ENCODE measurements around the gene RRP1.

RRP1 gene, protein sequence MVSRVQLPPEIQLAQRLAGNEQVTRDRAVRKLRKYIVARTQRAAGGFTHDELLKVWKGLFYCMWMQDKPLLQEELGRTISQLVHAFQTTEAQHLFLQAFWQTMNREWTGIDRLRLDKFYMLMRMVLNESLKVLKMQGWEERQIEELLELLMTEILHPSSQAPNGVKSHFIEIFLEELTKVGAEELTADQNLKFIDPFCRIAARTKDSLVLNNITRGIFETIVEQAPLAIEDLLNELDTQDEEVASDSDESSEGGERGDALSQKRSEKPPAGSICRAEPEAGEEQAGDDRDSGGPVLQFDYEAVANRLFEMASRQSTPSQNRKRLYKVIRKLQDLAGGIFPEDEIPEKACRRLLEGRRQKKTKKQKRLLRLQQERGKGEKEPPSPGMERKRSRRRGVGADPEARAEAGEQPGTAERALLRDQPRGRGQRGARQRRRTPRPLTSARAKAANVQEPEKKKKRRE

DNA sequence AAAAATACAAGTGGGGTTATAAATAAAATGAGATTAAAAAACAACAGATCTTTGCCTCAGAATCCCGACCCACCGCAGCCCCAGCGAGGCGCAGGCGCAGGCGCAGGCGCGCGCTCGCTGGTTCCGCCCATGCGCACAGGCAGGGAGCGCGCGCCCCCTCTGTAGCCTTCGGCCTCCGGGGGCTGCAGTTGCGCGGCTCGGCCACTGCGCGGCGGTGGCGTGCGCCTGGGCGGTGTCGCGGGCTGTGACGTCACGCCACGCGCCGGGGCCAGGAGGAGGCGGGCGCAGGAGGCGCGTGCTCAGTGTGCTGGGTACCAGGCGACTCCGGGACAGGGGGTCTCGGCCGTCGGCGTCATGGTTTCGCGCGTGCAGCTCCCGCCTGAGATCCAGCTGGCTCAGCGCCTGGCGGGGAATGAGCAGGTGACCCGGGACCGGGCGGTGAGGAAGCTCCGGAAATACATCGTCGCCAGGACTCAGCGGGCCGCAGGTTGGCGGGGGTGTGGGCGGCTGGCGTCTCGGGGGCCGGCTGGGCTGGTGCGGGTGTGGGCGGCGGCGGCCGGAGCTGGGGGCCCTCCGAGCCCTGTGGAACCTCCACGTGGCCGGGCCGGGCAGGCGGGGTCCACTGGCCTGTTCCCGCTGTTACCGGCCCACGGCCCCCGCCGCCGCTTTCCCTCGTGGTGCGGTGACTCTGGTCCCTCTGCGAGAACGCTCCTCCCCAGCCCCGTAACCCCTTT is at the start of gene RRP1:
TSS of gene RRP1 (plus strand) at position 302 of the 734 bp plus-strand sequence. CDS start at position 355, 53 bp downstream.
- no peak for TF ChIP-seq Cebpa-rat (IDR thresholded peaks at IDR 0.05)
- peak within 1 kb of the TSS; percentile 95 for H3K4me2 ChIP-seq
- H3K9me3 ChIP-seq, result no peaks in the 10 kb centered on the region
- H3K9ac ChIP-seq, result peak within 1 kb of the TSS; percentile 93
- H3K27me3 ChIP-seq, result no peaks in the 10 kb centered on the region
- peaks cover 36% of the 10 kb centered on the region for H3K36me3 ChIP-seq
- H4K20me1 ChIP-seq, result peaks cover 49% of the 10 kb centered on the region
- H3K4me3 ChIP-seq, result peak within 1 kb of the TSS; percentile 99
- peaks cover 41% of the 10 kb centered on the region for H3K4me1 ChIP-seq
- peak within 1 kb of the TSS; percentile 92 for H3K27ac ChIP-seq

DNA sequence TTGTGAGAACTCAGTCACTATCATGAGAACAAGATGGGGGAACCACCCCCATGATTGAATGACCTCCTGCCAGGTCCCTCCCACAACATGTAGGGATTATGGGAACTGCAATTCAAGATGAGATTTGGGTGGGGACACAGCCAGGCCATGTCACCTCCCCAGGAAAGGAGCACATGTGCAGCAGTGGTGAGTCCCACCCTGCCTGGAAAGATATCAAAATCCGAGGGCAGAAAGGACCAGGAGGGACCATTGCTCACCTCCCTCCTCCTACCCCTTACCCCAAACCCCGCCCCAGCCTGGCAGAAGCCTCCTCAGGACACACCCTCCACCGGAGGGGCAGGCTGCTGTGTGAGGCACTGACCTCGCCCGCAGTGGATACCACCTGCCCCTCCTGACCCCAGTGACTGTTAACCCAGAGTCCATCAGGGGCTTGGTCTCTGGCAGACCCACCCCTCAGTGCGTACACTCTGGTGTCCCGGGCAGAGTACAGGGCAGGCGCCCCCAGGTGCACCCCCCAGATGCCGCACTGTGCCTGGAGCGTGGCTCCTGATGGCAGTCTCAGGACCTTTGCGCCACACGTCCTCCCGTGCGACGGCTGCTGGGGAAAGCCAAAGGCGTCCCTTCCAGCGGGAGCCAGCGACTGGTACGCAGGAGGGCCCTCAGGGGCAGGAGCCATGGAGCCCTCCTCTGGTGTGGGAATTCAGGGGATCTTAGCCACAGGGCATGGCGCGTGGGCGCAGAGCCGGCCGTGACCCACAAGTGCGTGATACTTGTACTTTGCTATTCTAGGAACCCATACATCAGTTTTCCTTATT is 49.5 kb upstream of the RRP1 start:
- Histone ChIP-seq H4K20me1 (peaks cover 45% of the 10 kb centered on the region), H3K4me3 (no peak overlapping the region), H3K9me3 (no peaks in the 10 kb centered on the region; the same call in 1 of the 2 replicates), H3K27ac (no peak overlapping the region), H3K27me3 (no peaks in the 10 kb centered on the region), H3K4me2 (peak overlapping the region; percentile 71), H3K36me3 (peaks cover 42% of the 10 kb centered on the region), H3K9ac (no peak overlapping the region), H3K4me1 (peaks cover 44% of the 10 kb centered on the region)
- TF ChIP-seq Cebpa-rat (IDR thresholded peaks at IDR 0.05), result no peak

DNA sequence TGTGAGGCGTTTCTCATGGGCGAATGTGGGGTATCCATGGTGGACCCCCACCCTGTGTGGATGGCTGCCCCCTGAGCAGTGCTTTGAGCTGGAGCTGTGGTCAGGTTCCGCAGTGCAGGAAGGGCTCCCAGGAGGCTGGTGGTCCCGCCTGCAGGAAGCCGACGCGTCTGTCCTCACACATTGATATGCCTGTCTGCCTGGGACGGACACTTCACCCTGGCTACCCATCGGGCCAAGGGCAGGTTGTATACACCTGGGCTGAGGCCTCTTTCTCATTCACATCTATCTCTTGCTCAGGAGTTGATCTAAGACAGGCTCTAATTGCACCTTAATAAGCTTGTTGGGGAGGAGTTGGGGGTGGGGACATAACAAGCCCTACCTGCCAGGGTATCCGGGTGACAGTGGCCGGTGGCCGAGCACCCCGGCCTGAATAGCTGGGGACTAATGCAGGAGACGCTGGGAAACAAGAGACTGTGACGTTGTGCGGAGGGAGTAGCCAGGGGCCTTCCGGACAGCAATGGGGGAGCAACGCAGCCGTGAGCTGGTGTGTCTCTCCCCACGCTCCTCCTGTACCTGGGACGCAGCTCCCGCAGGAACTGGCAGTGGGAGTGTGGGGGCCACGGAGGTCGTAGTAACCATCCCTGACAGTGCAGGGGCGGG is 48.8 kb upstream of the RRP1 start:
- Histone ChIP-seq H3K36me3 (peaks cover 45% of the 10 kb centered on the region), H3K27ac (no peak overlapping the region), H3K4me2 (peak overlapping the region; percentile 71), H3K9me3 (no peaks in the 10 kb centered on the region; the same call in 1 of the 2 replicates), H3K9ac (no peak overlapping the region), H3K4me1 (peaks cover 36% of the 10 kb centered on the region), H3K4me3 (no peak overlapping the region), H3K27me3 (no peaks in the 10 kb centered on the region), H4K20me1 (peaks cover 37% of the 10 kb centered on the region)
- no peak for TF ChIP-seq Cebpa-rat (IDR thresholded peaks at IDR 0.05)

DNA sequence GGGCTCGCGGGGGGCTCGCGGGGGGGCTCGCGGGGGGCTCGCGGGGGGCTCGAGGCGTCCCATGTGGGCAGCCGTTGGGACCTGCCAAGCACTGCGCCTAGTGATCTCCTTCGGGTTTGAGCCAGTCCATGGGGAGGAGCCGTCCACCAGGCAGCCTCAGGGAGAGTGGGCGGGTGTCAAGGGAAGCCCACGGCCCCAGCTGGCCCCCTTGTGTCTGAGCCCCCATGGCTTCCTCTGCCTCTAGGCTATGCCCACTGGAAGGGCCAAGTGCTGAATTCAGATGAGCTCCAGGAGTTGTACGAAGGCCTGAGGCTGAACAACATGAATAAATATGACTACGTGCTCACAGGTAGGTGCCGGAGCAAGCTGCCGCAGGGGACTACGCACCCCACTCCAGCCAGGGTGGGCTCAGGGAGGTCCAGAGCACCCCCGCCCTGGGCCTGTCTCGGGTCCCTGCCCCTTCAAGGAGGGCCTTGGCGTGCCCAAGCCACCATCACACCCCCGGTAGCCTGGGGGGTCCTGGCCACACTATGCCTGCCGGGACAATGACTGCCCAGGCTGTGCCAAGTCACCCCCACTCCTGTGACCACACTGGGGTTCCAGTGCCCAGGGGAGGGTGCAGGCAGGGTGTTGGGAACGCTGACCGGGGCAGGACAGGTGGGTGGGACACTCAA is 47.8 kb upstream of the RRP1 start:
- H3K27ac ChIP-seq, result no peak overlapping the region
- peaks cover 55% of the 10 kb centered on the region for H3K36me3 ChIP-seq
- peaks cover 27% of the 10 kb centered on the region for H3K4me1 ChIP-seq
- H3K4me2 ChIP-seq, result no peak overlapping the region
- TF ChIP-seq Cebpa-rat (IDR thresholded peaks at IDR 0.05), result no peak
- H4K20me1 ChIP-seq, result peaks cover 27% of the 10 kb centered on the region
- no peak overlapping the region for H3K9ac ChIP-seq
- no peak overlapping the region for H3K4me3 ChIP-seq
- H3K9me3 ChIP-seq, result no peaks in the 10 kb centered on the region; the same call in 1 of the 2 replicates
- H3K27me3 ChIP-seq, result no peaks in the 10 kb centered on the region

DNA sequence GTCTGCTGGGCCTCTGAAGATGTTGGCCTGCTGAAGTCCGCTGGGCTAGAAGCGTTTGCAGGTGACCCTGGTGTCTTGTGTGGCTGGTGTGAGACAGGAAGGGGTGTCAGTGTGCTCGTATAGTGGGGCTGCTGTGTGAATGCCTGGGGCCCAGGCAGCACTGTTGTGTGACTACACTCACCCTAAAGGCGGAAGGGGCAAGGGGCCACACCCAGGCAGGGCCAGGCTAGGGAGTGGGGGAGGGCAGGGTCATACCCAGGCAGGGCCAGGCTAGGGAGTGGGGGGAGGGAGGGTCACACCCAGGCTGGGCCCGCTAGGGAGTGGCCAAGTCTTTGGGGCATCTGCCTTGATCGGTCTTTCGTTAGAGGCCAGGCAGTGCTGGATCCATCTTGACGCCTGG is 45.4 kb upstream of the RRP1 start:
- no peak overlapping the region for H3K4me2 ChIP-seq
- H4K20me1 ChIP-seq, result peaks cover 10% of the 10 kb centered on the region; the same call in 1 of the 2 replicates
- no peaks in the 10 kb centered on the region for H3K9me3 ChIP-seq
- H3K36me3 ChIP-seq, result peaks cover 52% of the 10 kb centered on the region
- no peak overlapping the region for H3K27ac ChIP-seq
- H3K9ac ChIP-seq, result no peak overlapping the region
- no peak for TF ChIP-seq Cebpa-rat (IDR thresholded peaks at IDR 0.05)
- no peaks in the 10 kb centered on the region for H3K27me3 ChIP-seq
- H3K4me1 ChIP-seq, result peaks cover 28% of the 10 kb centered on the region
- no peak overlapping the region for H3K4me3 ChIP-seq

DNA sequence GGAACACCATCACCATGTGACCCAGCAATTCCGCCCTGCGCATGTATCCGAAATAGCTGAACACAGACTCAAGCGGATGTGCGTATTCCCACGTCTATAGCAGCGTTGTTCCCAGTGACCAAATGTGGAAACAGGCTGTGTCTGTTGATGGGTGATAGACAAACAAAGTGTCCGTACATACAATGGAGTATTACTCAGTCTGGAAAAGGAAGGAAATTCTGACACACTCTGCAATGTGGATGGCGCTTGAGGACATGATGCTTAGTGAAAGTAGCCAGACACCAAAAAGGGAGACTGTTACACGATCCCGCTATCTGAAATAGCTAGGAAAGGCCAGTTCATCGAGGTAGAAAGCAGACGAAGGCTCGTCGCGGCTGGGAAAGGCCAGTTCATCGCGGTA is 44.7 kb upstream of the RRP1 start:
- H3K36me3 ChIP-seq, result peaks cover 52% of the 10 kb centered on the region
- no peak for TF ChIP-seq Cebpa-rat (IDR thresholded peaks at IDR 0.05)

DNA sequence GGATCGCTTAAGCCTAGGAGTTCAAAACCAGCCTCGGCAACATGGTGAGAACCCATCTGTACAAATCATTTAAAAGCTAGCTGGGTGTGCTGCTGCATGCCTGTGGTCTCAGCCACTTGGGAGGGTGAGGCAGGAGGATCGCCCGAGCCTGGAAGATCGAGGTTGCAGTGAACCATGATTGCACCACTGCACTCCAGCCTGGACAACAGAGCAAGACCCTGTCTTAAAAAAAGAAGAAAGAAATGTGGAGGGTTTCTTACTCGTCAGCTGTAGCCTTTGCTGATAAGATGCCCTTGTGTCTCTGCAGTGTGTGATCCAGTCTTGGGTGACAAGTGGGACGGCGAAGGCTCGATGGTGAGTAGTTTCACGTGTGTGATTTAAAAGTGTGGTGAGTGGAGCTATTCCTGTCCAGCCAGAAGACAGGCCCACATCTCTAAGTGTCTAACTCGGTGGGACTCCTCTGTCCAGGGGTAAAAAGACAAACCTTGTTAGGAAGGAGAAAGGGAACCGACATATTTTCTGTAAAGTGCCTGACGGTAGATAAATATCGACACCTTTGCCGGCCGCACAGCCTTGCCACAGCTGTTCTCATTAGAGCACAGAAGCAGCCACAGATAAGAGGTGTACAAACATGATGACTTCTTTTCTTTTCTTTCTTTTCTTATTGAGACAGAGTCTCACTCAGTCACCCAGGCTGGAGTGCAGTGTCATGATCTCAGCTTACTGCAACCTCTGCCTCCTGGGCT is 43.4 kb upstream of the RRP1 start:
- Histone ChIP-seq H3K4me3 (no peak overlapping the region), H3K4me1 (peaks cover 27% of the 10 kb centered on the region), H4K20me1 (peaks cover 10% of the 10 kb centered on the region; the same call in 1 of the 2 replicates), H3K27ac (no peak overlapping the region), H3K9ac (no peak overlapping the region), H3K9me3 (no peaks in the 10 kb centered on the region), H3K4me2 (no peak overlapping the region), H3K27me3 (no peaks in the 10 kb centered on the region), H3K36me3 (peaks cover 52% of the 10 kb centered on the region)
- no peak for TF ChIP-seq Cebpa-rat (IDR thresholded peaks at IDR 0.05)

More for the DNA sequence above, 44.7 kb upstream of the RRP1 start:
- no peaks in the 10 kb centered on the region for H3K9me3 ChIP-seq
- H3K4me3 ChIP-seq, result no peak overlapping the region
- no peak overlapping the region for H3K27ac ChIP-seq
- H3K27me3 ChIP-seq, result no peaks in the 10 kb centered on the region
- H4K20me1 ChIP-seq, result peaks cover 11% of the 10 kb centered on the region; the same call in 1 of the 2 replicates
- no peak overlapping the region for H3K4me2 ChIP-seq
- peaks cover 30% of the 10 kb centered on the region for H3K4me1 ChIP-seq
- no peak overlapping the region for H3K9ac ChIP-seq

DNA sequence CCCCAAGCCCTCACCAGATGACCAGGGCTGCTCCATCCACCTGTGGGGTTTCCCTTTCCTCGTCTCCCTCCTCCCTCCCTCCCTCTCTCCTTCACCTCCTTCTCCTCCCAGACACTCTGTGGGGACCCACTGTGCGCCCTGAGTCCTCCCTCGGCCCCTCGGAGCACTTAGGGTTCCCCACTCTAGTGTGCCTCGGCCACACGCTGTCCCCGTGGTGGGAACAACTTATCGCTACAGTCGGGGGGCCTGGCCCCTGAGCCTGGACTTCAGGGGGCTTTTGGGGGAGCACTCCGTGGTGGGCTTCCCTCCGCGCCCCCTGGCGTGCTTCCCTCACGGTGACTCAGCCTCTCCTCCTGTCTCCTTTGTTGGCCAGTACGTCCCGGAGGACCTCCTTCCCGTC is 40.8 kb upstream of the RRP1 start:
- peaks cover 10% of the 10 kb centered on the region; the same call in 1 of the 2 replicates for H4K20me1 ChIP-seq
- no peak overlapping the region for H3K4me3 ChIP-seq
- H3K4me2 ChIP-seq, result peak overlapping the region; percentile 77
- no peaks in the 10 kb centered on the region for H3K9me3 ChIP-seq
- no peak for TF ChIP-seq Cebpa-rat (IDR thresholded peaks at IDR 0.05)
- H3K4me1 ChIP-seq, result peaks cover 27% of the 10 kb centered on the region
- peaks cover 63% of the 10 kb centered on the region for H3K36me3 ChIP-seq
- H3K9ac ChIP-seq, result no peak overlapping the region
- 0 out of 2 replicates have a peak overlapping the region, but pooled peaks have one; percentile 9 for H3K27ac ChIP-seq
- H3K27me3 ChIP-seq, result no peaks in the 10 kb centered on the region
